ENCODE measurements around the gene ZNHIT2.

Gene ZNHIT2

GRCh38 chr11:65103476-65103875, 14.0 kb downstream of the ZNHIT2 start:
- no peak for ATAC-seq
- Mint-ChIP-seq H3K4me1 (peaks cover 29% of the 10 kb centered on the region), H3K27me3 (no peaks in the 10 kb centered on the region), H3K4me3 (no peak overlapping the region), H3K27ac (no peak overlapping the region), H3K9me3 (no peaks in the 10 kb centered on the region)
- no peak for DNase-seq

- H3K9me3 Mint-ChIP-seq = no peaks in the 10 kb centered on the region
- DNase-seq = no peak
- H3K4me1 Mint-ChIP-seq = peaks cover 39% of the 10 kb centered on the region
- H3K4me3 Mint-ChIP-seq = no peak overlapping the region
- H3K27me3 Mint-ChIP-seq = no peaks in the 10 kb centered on the region
- no peak for ATAC-seq
- peak overlapping the region in 1 of 2 donors; percentile 37 for H3K27ac Mint-ChIP-seq
Observed at GRCh38 chr11:65102142-65103095, 15.1 kb downstream of the ZNHIT2 start.

GRCh38 chr11:65100674-65101350, 16.7 kb downstream of the ZNHIT2 start:
- H3K4me3 Mint-ChIP-seq = no peak overlapping the region
- DNase-seq (no peak), ATAC-seq (no peak)
- no peak overlapping the region for H3K27ac Mint-ChIP-seq
- peaks cover 44% of the 10 kb centered on the region for H3K4me1 Mint-ChIP-seq
- H3K9me3 Mint-ChIP-seq = no peaks in the 10 kb centered on the region
- H3K27me3 Mint-ChIP-seq = no peaks in the 10 kb centered on the region

- Mint-ChIP-seq H3K4me3 (peak overlapping the region; percentile 93 to 95), H3K4me1 (peaks cover 23% of the 10 kb centered on the region), H3K9me3 (no peaks in the 10 kb centered on the region), H3K27ac (peak overlapping the region in 1 of 2 donors; percentile 40), H3K27me3 (no peaks in the 10 kb centered on the region)
- DNase-seq (no peak), ATAC-seq (no peak)
Observed at GRCh38 chr11:65096926-65097325, 20.6 kb downstream of the ZNHIT2 start.

- peaks cover 23% of the 10 kb centered on the region for H3K4me1 Mint-ChIP-seq
- H3K9me3 Mint-ChIP-seq = no peaks in the 10 kb centered on the region
- ATAC-seq = peak; percentile 97
- peak; percentile 83 to 89 for DNase-seq
- H3K27ac Mint-ChIP-seq = peak within 1 kb of the TSS; percentile 98 to 99
- peak within 1 kb of the TSS; percentile 93 to 95 for H3K4me3 Mint-ChIP-seq
- H3K27me3 Mint-ChIP-seq = no peaks in the 10 kb centered on the region
Observed at GRCh38 chr11:65095974-65096806, 21.3 kb downstream of the ZNHIT2 start, which contains the start of gene VPS51. TSS of gene VPS51 (plus strand) at chr11:65096214. CDS start at chr11:65096251, 37 bp downstream.

GRCh38 chr11:65095427-65095826, 22.1 kb downstream of the ZNHIT2 start:
- peak overlapping the region; percentile 98 to 99 for H3K27ac Mint-ChIP-seq
- DNase-seq = no peak
- H3K4me3 Mint-ChIP-seq = peak overlapping the region; percentile 93 to 95

GRCh38 chr11:65090628-65091027, 26.9 kb downstream of the ZNHIT2 start:
- H3K4me1 Mint-ChIP-seq = peaks cover 5% of the 10 kb centered on the region

More at GRCh38 chr11:65095427-65095826, 22.1 kb downstream of the ZNHIT2 start:
- no peak for ATAC-seq
- Mint-ChIP-seq H3K4me1 (peaks cover 23% of the 10 kb centered on the region), H3K9me3 (no peaks in the 10 kb centered on the region), H3K27me3 (no peaks in the 10 kb centered on the region)

GRCh38 chr11:65089621-65090020, 27.9 kb downstream of the ZNHIT2 start:
- Mint-ChIP-seq H3K4me3 (no peak overlapping the region), H3K27ac (no peak overlapping the region), H3K4me1 (peaks cover 13% of the 10 kb centered on the region), H3K9me3 (no peaks in the 10 kb centered on the region), H3K27me3 (no peaks in the 10 kb centered on the region)
- DNase-seq = no peak
- no peak for ATAC-seq

More at GRCh38 chr11:65090628-65091027, 26.9 kb downstream of the ZNHIT2 start:
- ATAC-seq = no peak
- no peak overlapping the region for H3K27ac Mint-ChIP-seq
- H3K27me3 Mint-ChIP-seq = no peaks in the 10 kb centered on the region
- DNase-seq = no peak
- no peak overlapping the region for H3K4me3 Mint-ChIP-seq
- no peaks in the 10 kb centered on the region for H3K9me3 Mint-ChIP-seq

- DNase-seq (no peak), ATAC-seq (no peak)
- Mint-ChIP-seq H3K27me3 (no peaks in the 10 kb centered on the region), H3K4me3 (no peak overlapping the region), H3K27ac (no peak overlapping the region), H3K4me1 (peaks cover 27% of the 10 kb centered on the region), H3K9me3 (no peaks in the 10 kb centered on the region)
Observed at GRCh38 chr11:65087827-65088226, 29.7 kb downstream of the ZNHIT2 start.

- no peaks in the 10 kb centered on the region for H3K9me3 Mint-ChIP-seq
- DNase-seq (no peak), ATAC-seq (no peak)
- H3K27me3 Mint-ChIP-seq = no peaks in the 10 kb centered on the region
- no peak overlapping the region for H3K4me3 Mint-ChIP-seq
- H3K27ac Mint-ChIP-seq = no peak overlapping the region
- peaks cover 33% of the 10 kb centered on the region for H3K4me1 Mint-ChIP-seq
Observed at GRCh38 chr11:65087216-65087615, 30.3 kb downstream of the ZNHIT2 start.

GRCh38 chr11:65086809-65087208, 30.7 kb downstream of the ZNHIT2 start:
- no peaks in the 10 kb centered on the region for H3K27me3 Mint-ChIP-seq
- H3K4me3 Mint-ChIP-seq = no peak overlapping the region
- no peak overlapping the region for H3K27ac Mint-ChIP-seq
- H3K9me3 Mint-ChIP-seq = no peaks in the 10 kb centered on the region
- ATAC-seq (no peak), DNase-seq (no peak)
- H3K4me1 Mint-ChIP-seq = peaks cover 37% of the 10 kb centered on the region

- peaks cover 50% of the 10 kb centered on the region for H3K4me1 Mint-ChIP-seq
- no peaks in the 10 kb centered on the region for H3K9me3 Mint-ChIP-seq
- H3K4me3 Mint-ChIP-seq = peak overlapping the region; percentile 90 to 99
- no peaks in the 10 kb centered on the region for H3K27me3 Mint-ChIP-seq
- DNase-seq (no peak), ATAC-seq (no peak)
- peak overlapping the region; percentile 42 to 99 for H3K27ac Mint-ChIP-seq
Observed at GRCh38 chr11:65085446-65085845, 32.1 kb downstream of the ZNHIT2 start.

GRCh38 chr11:65084598-65085375, 32.7 kb downstream of the ZNHIT2 start:
- H3K27ac Mint-ChIP-seq = peak overlapping the region; percentile 97 to 99
- peak overlapping the region; percentile 90 to 99 for H3K4me3 Mint-ChIP-seq
- H3K27me3 Mint-ChIP-seq = no peaks in the 10 kb centered on the region
- H3K4me1 Mint-ChIP-seq = peaks cover 55% of the 10 kb centered on the region
- H3K9me3 Mint-ChIP-seq = no peaks in the 10 kb centered on the region
- ATAC-seq (peak; percentile 18), DNase-seq (no peak)

- H3K27me3 Mint-ChIP-seq = no peaks in the 10 kb centered on the region
- ATAC-seq (peak; percentile 94), DNase-seq (peak; percentile 97)
- no peaks in the 10 kb centered on the region for H3K9me3 Mint-ChIP-seq
- peak within 1 kb of the TSS; percentile 97 to 99 for H3K27ac Mint-ChIP-seq
- H3K4me3 Mint-ChIP-seq = peak within 1 kb of the TSS; percentile 90 to 99
- peaks cover 60% of the 10 kb centered on the region for H3K4me1 Mint-ChIP-seq
Observed at GRCh38 chr11:65083834-65084597, 33.5 kb downstream of the ZNHIT2 start, which contains the start of the genes CDCA5 and ZFPL1. TSS of gene CDCA5 (minus strand) at chr11:65084040. CDS start at chr11:65083978, 62 bp downstream. TSS of gene ZFPL1 (plus strand) at chr11:65084222. CDS start at chr11:65084699, 477 bp downstream.
